Measurements from ENCODE around the gene JAZF1.

Gene JAZF1

GRCh38 chr7:28136420-28136819, 44.2 kb downstream of the JAZF1 start:
- Histone ChIP-seq H3K27me3 (ENCODE audit: insufficient read depth, insufficient read length) (no peaks in the 10 kb centered on the region), H3K4me1 (ENCODE audit: insufficient read depth, insufficient read length) (peaks cover 2% of the 10 kb centered on the region), H3K9me3 (ENCODE audit: insufficient read depth, low read length) (no peaks in the 10 kb centered on the region), H3K9ac (ENCODE audit: insufficient read length, low read depth) (no peak overlapping the region), H3K36me3 (ENCODE audit: insufficient read depth, insufficient read length, low read length) (no peaks in the 10 kb centered on the region), H3K4me3 (ENCODE audit: insufficient read length, low read depth) (no peak overlapping the region)
- DNase-seq (ENCODE audit: low read depth, low spot score): no peak
- TF ChIP-seq SUZ12 (IDR thresholded peaks at IDR 0.05; ENCODE audit: extremely low read depth, insufficient read depth, insufficient read length): no peak
- TF ChIP-seq YY1 (IDR thresholded peaks at IDR 0.05; ENCODE audit: insufficient read depth, insufficient read length): no peak
- TF ChIP-seq ZNF274 (IDR thresholded peaks at IDR 0.05; ENCODE audit: low read depth, low read length): no peak

DNA sequence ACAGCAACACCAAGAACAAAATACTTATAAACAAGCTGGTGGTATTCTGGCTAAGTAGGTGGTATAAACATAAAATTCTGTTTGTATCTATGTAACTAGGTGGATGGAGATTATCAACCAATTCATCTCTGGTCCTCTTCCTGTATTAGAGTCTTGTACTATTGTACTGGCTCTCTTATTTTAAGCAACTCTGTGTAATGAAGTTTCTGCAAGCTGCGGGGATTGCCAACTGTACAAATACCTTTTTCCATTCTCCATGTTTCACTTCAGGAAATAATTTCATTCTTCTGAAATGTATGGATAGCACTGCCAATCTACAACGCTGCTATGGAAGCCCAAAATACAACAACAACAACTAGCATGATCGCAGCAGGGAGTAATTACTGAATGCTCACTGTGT, 44.8 kb downstream of the JAZF1 start:
- no peak overlapping the region for H3K4me3 ChIP-seq (ENCODE audit: insufficient read length, low read depth)
- no peaks in the 10 kb centered on the region for H3K36me3 ChIP-seq (ENCODE audit: insufficient read depth, insufficient read length, low read length)
- no peaks in the 10 kb centered on the region for H3K27me3 ChIP-seq (ENCODE audit: insufficient read depth, insufficient read length)
- H3K4me1 ChIP-seq (ENCODE audit: insufficient read depth, insufficient read length): peaks cover 2% of the 10 kb centered on the region
- TF ChIP-seq ZNF274 (IDR thresholded peaks at IDR 0.05; ENCODE audit: low read depth, low read length) (no peak), SUZ12 (IDR thresholded peaks at IDR 0.05; ENCODE audit: extremely low read depth, insufficient read depth, insufficient read length) (no peak), YY1 (IDR thresholded peaks at IDR 0.05; ENCODE audit: insufficient read depth, insufficient read length) (no peak)
- H3K9me3 ChIP-seq (ENCODE audit: insufficient read depth, low read length): no peaks in the 10 kb centered on the region
- DNase-seq (ENCODE audit: low read depth, low spot score): no peak
- no peak overlapping the region for H3K9ac ChIP-seq (ENCODE audit: insufficient read length, low read depth)

- peaks cover 2% of the 10 kb centered on the region for H3K4me1 ChIP-seq (ENCODE audit: insufficient read depth, insufficient read length)
- H3K4me3 ChIP-seq (ENCODE audit: insufficient read length, low read depth): no peak overlapping the region
- H3K9ac ChIP-seq (ENCODE audit: insufficient read length, low read depth): no peak overlapping the region
- H3K27me3 ChIP-seq (ENCODE audit: insufficient read depth, insufficient read length): no peaks in the 10 kb centered on the region
- DNase-seq (ENCODE audit: low read depth, low spot score): no peak
- H3K9me3 ChIP-seq (ENCODE audit: insufficient read depth, low read length): no peaks in the 10 kb centered on the region
- no peak for TF ChIP-seq YY1 (IDR thresholded peaks at IDR 0.05; ENCODE audit: insufficient read depth, insufficient read length)
- no peak for TF ChIP-seq SUZ12 (IDR thresholded peaks at IDR 0.05; ENCODE audit: extremely low read depth, insufficient read depth, insufficient read length)
- no peak for TF ChIP-seq ZNF274 (IDR thresholded peaks at IDR 0.05; ENCODE audit: low read depth, low read length)
- no peaks in the 10 kb centered on the region for H3K36me3 ChIP-seq (ENCODE audit: insufficient read depth, insufficient read length, low read length)
These were observed 45.3 kb downstream of the JAZF1 start for GRCh38 chr7:28135315-28135714.

DNA sequence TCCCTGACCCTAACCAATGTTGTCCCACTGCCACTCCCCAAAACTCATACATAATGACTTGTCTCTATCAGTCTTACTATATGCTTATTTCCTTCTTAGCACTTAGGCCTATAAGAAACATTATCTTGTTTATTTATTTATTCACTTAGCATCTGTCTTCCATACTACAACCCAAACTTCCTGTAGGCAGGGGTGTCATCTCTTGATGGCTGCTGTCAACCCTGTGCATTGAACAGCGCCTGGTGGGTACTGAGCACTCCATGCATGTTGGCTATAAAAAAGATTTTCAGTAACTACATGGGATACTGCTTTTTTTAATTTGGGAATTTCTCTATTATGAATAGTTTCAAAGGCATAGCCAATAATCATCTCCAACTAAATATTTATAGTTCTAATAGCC, 46.7 kb downstream of the JAZF1 start:
- no peaks in the 10 kb centered on the region for H3K9me3 ChIP-seq (ENCODE audit: insufficient read depth, low read length)
- no peak overlapping the region for H3K4me3 ChIP-seq (ENCODE audit: insufficient read length, low read depth)
- H3K9ac ChIP-seq (ENCODE audit: insufficient read length, low read depth): no peak overlapping the region
- TF ChIP-seq SUZ12 (IDR thresholded peaks at IDR 0.05; ENCODE audit: extremely low read depth, insufficient read depth, insufficient read length): no peak
- no peak for TF ChIP-seq ZNF274 (IDR thresholded peaks at IDR 0.05; ENCODE audit: low read depth, low read length)
- TF ChIP-seq YY1 (IDR thresholded peaks at IDR 0.05; ENCODE audit: insufficient read depth, insufficient read length): no peak
- peaks cover 2% of the 10 kb centered on the region for H3K4me1 ChIP-seq (ENCODE audit: insufficient read depth, insufficient read length)
- DNase-seq (ENCODE audit: low read depth, low spot score): no peak
- H3K27me3 ChIP-seq (ENCODE audit: insufficient read depth, insufficient read length): no peaks in the 10 kb centered on the region
- no peaks in the 10 kb centered on the region for H3K36me3 ChIP-seq (ENCODE audit: insufficient read depth, insufficient read length, low read length)

DNA sequence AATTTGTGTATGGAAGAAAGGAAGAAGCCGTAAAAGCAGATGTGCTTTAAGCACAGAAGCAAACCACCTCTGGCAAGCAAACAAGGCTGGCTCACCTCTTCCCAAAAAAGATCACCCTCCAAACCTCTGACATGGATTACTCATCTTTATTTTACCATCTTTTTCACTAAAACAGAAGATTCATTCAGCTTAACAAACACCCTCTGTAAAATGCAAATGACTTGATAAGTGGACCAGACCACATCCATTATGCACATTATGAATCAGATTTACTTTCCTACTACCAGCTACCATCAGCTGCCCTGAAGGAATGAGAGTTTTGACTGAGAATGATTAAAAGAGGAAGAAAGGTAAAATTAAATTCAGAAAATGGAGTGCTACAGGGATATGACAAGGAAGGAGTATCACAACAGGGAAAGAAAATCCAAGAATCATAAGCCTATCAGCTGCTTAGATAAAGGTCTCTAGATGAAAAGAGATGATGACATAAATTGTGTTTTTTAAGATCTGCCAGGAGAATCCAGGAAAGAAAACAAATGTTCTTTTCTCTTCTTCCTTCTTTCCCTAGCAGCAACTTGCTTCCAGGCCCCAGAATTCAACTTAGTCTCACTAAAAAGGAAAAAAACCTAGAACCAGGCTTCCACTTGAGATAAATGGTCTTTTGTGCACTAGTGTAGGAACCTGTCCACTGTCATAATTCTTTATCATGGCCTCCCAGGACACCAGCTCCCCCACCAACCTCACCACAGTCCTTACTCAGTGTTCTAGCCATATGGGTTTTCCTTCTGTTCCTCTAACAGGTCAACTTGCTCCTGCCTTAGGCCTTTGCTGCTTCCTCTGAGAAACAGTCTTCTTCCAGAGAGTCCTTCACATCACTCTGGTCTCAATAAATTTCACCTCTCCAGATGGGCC, 47.4 kb downstream of the JAZF1 start:
- H3K9ac ChIP-seq (ENCODE audit: insufficient read length, low read depth): no peak overlapping the region
- peaks cover 2% of the 10 kb centered on the region for H3K4me1 ChIP-seq (ENCODE audit: insufficient read depth, insufficient read length)
- no peaks in the 10 kb centered on the region for H3K27me3 ChIP-seq (ENCODE audit: insufficient read depth, insufficient read length)
- H3K36me3 ChIP-seq (ENCODE audit: insufficient read depth, insufficient read length, low read length): no peaks in the 10 kb centered on the region
- DNase-seq (ENCODE audit: low read depth, low spot score): no peak
- H3K9me3 ChIP-seq (ENCODE audit: insufficient read depth, low read length): no peaks in the 10 kb centered on the region
- H3K4me3 ChIP-seq (ENCODE audit: insufficient read length, low read depth): no peak overlapping the region
- no peak for TF ChIP-seq ZNF274 (IDR thresholded peaks at IDR 0.05; ENCODE audit: low read depth, low read length)
- no peak for TF ChIP-seq YY1 (IDR thresholded peaks at IDR 0.05; ENCODE audit: insufficient read depth, insufficient read length)
- no peak for TF ChIP-seq SUZ12 (IDR thresholded peaks at IDR 0.05; ENCODE audit: extremely low read depth, insufficient read depth, insufficient read length)

DNA sequence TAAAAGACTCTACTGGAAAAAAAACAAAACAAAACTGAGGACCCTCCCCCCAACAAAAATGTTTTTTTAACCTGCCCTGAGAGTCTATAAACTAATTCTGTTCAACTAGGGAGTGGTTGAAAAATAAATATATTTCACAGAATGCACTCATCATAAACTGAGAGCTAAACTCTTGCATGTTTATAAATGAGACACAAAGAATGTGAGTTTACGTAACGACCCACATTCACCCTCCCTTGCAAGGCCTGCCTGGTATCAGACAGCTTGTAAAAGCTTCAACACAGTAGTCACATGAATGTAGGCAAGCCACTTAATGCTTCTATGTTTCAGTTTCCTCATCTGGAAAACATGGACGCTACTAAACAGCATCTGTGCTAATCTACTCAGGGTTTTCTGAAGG, 50.3 kb downstream of the JAZF1 start:
- DNase-seq (ENCODE audit: low read depth, low spot score): no peak

GRCh38 chr7:28128608-28129007, 52.0 kb downstream of the JAZF1 start:
- no peak for TF ChIP-seq ZNF274 (IDR thresholded peaks at IDR 0.05; ENCODE audit: low read depth, low read length)
- peaks cover 3% of the 10 kb centered on the region for H3K4me1 ChIP-seq (ENCODE audit: insufficient read depth, insufficient read length)

More for the DNA sequence above, 50.3 kb downstream of the JAZF1 start:
- no peak overlapping the region for H3K4me3 ChIP-seq (ENCODE audit: insufficient read length, low read depth)
- peaks cover 5% of the 10 kb centered on the region; the same call in 1 of the 2 replicates for H3K9me3 ChIP-seq (ENCODE audit: insufficient read depth, low read length)
- peaks cover 3% of the 10 kb centered on the region for H3K4me1 ChIP-seq (ENCODE audit: insufficient read depth, insufficient read length)
- H3K36me3 ChIP-seq (ENCODE audit: insufficient read depth, insufficient read length, low read length): no peaks in the 10 kb centered on the region
- TF ChIP-seq ZNF274 (IDR thresholded peaks at IDR 0.05; ENCODE audit: low read depth, low read length): no peak
- H3K27me3 ChIP-seq (ENCODE audit: insufficient read depth, insufficient read length): no peaks in the 10 kb centered on the region
- H3K9ac ChIP-seq (ENCODE audit: insufficient read length, low read depth): no peak overlapping the region

More at GRCh38 chr7:28128608-28129007, 52.0 kb downstream of the JAZF1 start:
- H3K36me3 ChIP-seq (ENCODE audit: insufficient read depth, insufficient read length, low read length): no peaks in the 10 kb centered on the region
- peaks cover 5% of the 10 kb centered on the region; the same call in 1 of the 2 replicates for H3K9me3 ChIP-seq (ENCODE audit: insufficient read depth, low read length)
- H3K4me3 ChIP-seq (ENCODE audit: insufficient read length, low read depth): no peak overlapping the region
- DNase-seq (ENCODE audit: low read depth, low spot score): no peak
- H3K27me3 ChIP-seq (ENCODE audit: insufficient read depth, insufficient read length): no peaks in the 10 kb centered on the region
- H3K9ac ChIP-seq (ENCODE audit: insufficient read length, low read depth): no peak overlapping the region
